Stromal cell of bone marrow (primary cell): ENCODE measurements around the gene NPM1.
"Not testable (repeated sequence)": the region's sequence is repeated elsewhere in the genome, so short reads cannot be mapped to it uniquely, and the experiment has no call there.

Experiments used
- DNase-seq: peaks from one replicate; pipeline ENCODE4 v3.0.0-alpha.2; 2012; ENCODE audit warnings: low read depth

NPM1 gene

GRCh38 chr5:171386006-171386671 is 1.5 kb upstream of the NPM1 start:
- no peak for DNase-seq

- DNase-seq = no peak
Measured at GRCh38 chr5:171386861-171387344, 746 bp upstream of the NPM1 start.

GRCh38 chr5:171387970-171388815 is 544 bp downstream of the NPM1 start:
- peak; percentile 45 for DNase-seq

GRCh38 chr5:171388816-171389168 is 1.1 kb downstream of the NPM1 start:
- DNase-seq = no peak

GRCh38 chr5:171390883-171391677 is 3.4 kb downstream of the NPM1 start:
- no peak for DNase-seq

- DNase-seq = no peak
Measured at GRCh38 chr5:171391996-171392577, 4.4 kb downstream of the NPM1 start.

GRCh38 chr5:171392585-171393159 is 5.0 kb downstream of the NPM1 start:
- DNase-seq = no peak

- DNase-seq = no peak
Measured at GRCh38 chr5:171395042-171395441, 7.4 kb downstream of the NPM1 start.

GRCh38 chr5:171396583-171396982 is 8.9 kb downstream of the NPM1 start:
- not testable (repeated sequence) for DNase-seq

GRCh38 chr5:171397190-171397589 is 9.5 kb downstream of the NPM1 start:
- DNase-seq = no peak

- DNase-seq = no peak
Measured at GRCh38 chr5:171397599-171397998, 9.9 kb downstream of the NPM1 start.

GRCh38 chr5:171398660-171399059 is 11.0 kb downstream of the NPM1 start:
- not testable (repeated sequence) for DNase-seq

GRCh38 chr5:171400169-171400568 is 12.5 kb downstream of the NPM1 start:
- DNase-seq = no peak

- no peak for DNase-seq
Measured at GRCh38 chr5:171401167-171401947, 13.7 kb downstream of the NPM1 start.

GRCh38 chr5:171402751-171403150 is 15.1 kb downstream of the NPM1 start:
- DNase-seq = not testable (repeated sequence)

- DNase-seq = no peak
Measured at GRCh38 chr5:171405615-171406014, 18.0 kb downstream of the NPM1 start.

- no peak for DNase-seq
Measured at GRCh38 chr5:171407234-171407633, 19.6 kb downstream of the NPM1 start.

- DNase-seq = no peak
Measured at GRCh38 chr5:171409164-171410136, 21.8 kb downstream of the NPM1 start.

- DNase-seq = no peak
Measured at GRCh38 chr5:171410181-171410580, 22.5 kb downstream of the NPM1 start.

GRCh38 chr5:171412186-171412585 is 24.5 kb downstream of the NPM1 start:
- DNase-seq = no peak
